Measurements from ENCODE around the gene MARCHF7. TPM values are rescaled to one million over a fixed set of nuclear protein-coding genes. Genes with fewer than 3 reads are reported as not detected.
"Not testable (repeated sequence)": the region's sequence is repeated elsewhere in the genome, so short reads cannot be mapped to it uniquely, and the experiment has no call there.

MARCHF7 gene
- total RNA-seq, 3 donors from 2014 or later: 59.0 to 75.6 (median 65.6) TPM

GRCh38 chr2:159713631-159714246 lies 1.4 kb downstream of the MARCHF7 start:
- H3K4me1 ChIP-seq (ENCODE audit: low read depth): peaks cover 23% of the 10 kb centered on the region
- H3K4me3 ChIP-seq: no peak overlapping the region
- intact Hi-C loops (cut with DNase I, micrococcal nuclease): loop anchor here (10.0 kb wide), 2 partner anchors 81 to 99 kb away; partner anchors contain the start of genes BAZ2B (in 1 of the 2) and CD302 (in 1 of the 2)
- ATAC-seq (no peak), DNase-seq (no peak)
- no peak for TF ChIP-seq CTCF (IDR thresholded peaks at IDR 0.05)
- no peaks in the 10 kb centered on the region for H3K9me3 ChIP-seq
- no peaks in the 10 kb centered on the region for H3K36me3 ChIP-seq (ENCODE audit: low read depth)

GRCh38 chr2:159714247-159714930 lies 2.1 kb downstream of the MARCHF7 start:
- ATAC-seq: no peak
- Histone ChIP-seq H3K4me1 (ENCODE audit: low read depth) (peaks cover 23% of the 10 kb centered on the region), H3K4me3 (no peak overlapping the region), H3K36me3 (ENCODE audit: low read depth) (no peaks in the 10 kb centered on the region), H3K9me3 (no peaks in the 10 kb centered on the region)
- no peak for TF ChIP-seq CTCF (IDR thresholded peaks at IDR 0.05)
- no peak for DNase-seq
- intact Hi-C loops (cut with DNase I, micrococcal nuclease): loop anchor here (10.0 kb wide), 2 partner anchors 80 to 100 kb away; partner anchors contain the start of genes BAZ2B (in 1 of the 2) and CD302 (in 1 of the 2)

GRCh38 chr2:159715451-159715850 lies 3.1 kb downstream of the MARCHF7 start:
- Histone ChIP-seq H3K4me3 (no peak overlapping the region), H3K9me3 (no peaks in the 10 kb centered on the region), H3K4me1 (ENCODE audit: low read depth) (peaks cover 23% of the 10 kb centered on the region), H3K36me3 (ENCODE audit: low read depth) (no peaks in the 10 kb centered on the region)
- DNase-seq (no peak), ATAC-seq (no peak)
- intact Hi-C loops (cut with DNase I, micrococcal nuclease): loop anchor here (10.0 kb wide), 2 partner anchors 79 to 101 kb away; partner anchors contain the start of genes BAZ2B (in 1 of the 2) and CD302 (in 1 of the 2)
- TF ChIP-seq CTCF (IDR thresholded peaks at IDR 0.05): no peak

DNA sequence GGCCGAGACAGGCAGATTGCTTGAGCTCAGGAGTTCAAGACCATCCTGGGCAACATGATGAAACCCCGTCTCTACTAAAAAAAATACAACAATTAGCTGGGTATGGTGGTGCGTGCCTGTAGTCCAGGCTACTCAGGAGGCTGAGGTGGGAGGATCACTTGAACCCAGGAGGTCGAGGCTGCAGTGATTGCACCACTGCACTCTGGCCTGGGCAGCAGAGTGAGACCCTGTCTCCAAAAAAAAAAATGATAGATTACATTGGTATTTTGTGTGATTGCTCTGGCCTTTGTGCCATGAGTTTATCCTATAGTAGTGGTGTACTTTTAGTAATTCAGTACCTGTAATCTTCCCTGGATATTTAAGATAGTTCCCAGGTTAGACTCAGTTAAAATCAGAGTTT lies 4.1 kb downstream of the MARCHF7 start:
- H3K4me1 ChIP-seq (ENCODE audit: low read depth): peaks cover 23% of the 10 kb centered on the region
- intact Hi-C loops (cut with DNase I, micrococcal nuclease): loop anchor here (10.0 kb wide), 2 partner anchors 78 to 102 kb away; partner anchors contain the start of genes BAZ2B (in 1 of the 2) and CD302 (in 1 of the 2)

DNA sequence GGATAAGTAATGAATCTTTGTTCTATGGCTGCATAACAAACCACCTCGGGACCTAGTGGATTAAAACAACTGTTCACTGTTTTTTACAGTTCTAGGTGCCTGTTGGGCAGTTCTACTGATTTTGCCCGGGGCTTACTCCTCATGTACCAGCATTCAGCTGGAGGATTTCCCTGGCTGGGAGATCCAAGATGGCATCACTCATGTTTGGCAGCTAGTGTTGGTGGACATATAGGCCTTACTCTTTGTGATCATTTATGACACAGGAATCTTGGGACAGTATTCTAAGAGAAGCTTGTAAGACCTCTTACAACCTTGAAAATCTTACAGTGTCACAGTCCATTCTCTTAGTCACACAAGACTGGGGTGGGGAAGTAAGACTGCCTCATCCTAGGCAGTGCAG lies 4.6 kb downstream of the MARCHF7 start:
- no peaks in the 10 kb centered on the region for H3K36me3 ChIP-seq (ENCODE audit: low read depth)
- intact Hi-C loops (cut with DNase I, micrococcal nuclease): loop anchor here (10.0 kb wide), 2 partner anchors 78 to 102 kb away; partner anchors contain the start of genes BAZ2B (in 1 of the 2) and CD302 (in 1 of the 2)
- DNase-seq: no peak

More for the DNA sequence above, 4.1 kb downstream of the MARCHF7 start:
- H3K4me3 ChIP-seq; ATAC-seq; H3K9me3 ChIP-seq; DNase-seq; H3K36me3 ChIP-seq (ENCODE audit: low read depth): not testable (repeated sequence)

More for the DNA sequence above, 4.6 kb downstream of the MARCHF7 start:
- Histone ChIP-seq H3K4me1 (ENCODE audit: low read depth) (peaks cover 23% of the 10 kb centered on the region), H3K4me3 (no peak overlapping the region), H3K9me3 (no peaks in the 10 kb centered on the region)
- ATAC-seq: no peak
- TF ChIP-seq CTCF (IDR thresholded peaks at IDR 0.05): no peak

Measured in mucosa of descending colon (tissue), 3 donors.